ENCODE data around the gene LIMK2. TPM values are rescaled to one million over a fixed set of nuclear protein-coding genes. Genes with fewer than 3 reads are reported as not detected.

LIMK2 gene
- total RNA-seq, 1 experiment from 2014 or later: 42.8 TPM

DNA sequence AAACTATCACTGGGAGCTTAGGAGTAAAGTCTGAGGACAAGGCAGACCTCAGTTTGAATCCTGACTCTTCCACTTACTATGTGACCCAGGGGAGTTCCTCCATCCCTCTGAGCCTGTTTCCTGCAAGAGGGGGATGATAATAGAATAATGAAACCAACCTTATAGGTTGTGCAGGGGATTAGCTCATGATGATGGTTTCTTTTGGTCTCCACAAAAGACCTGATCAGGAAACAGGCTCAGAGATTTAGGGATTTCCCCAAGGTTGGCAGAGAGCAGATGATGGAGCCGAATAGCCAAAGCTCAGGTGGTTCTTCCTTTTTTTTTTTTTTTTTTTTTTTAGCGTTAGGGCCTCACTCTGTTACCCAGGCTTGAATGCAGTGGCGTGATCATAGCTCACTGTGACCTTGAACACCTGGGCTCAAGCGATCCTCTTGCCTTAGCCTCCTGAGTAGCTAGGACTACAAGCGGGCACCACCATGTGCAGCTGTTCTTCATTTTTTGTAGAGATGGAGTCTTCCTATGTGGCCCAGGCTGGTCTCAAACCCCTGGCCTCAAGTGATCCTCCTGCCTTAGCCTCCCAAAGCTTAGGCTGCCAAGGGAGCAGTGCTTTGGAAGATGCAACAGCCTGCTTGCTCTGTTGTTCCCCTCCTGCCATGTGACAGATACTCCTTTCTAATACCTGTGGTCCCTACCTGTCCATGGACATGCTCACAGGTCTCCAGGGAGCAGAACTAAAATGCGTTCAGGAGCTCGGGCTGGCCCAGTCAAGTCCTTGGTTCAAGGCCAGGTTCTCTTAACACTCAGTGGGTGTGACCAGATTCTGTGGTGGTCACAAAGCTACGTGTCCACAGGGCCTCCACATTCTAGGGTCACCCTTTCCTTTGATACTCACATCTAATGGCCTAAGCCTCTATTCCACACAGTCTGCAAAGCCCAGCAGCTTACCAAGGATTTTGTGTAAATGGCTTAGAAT lies 111.8 kb downstream of the LIMK2 start:
- H3K4me1 Mint-ChIP-seq: no peaks in the 10 kb centered on the region
- POLR2A ChIA-PET: interaction anchor here (0.6 to 0.7 kb wide), 3 partner anchors 23 to 153 kb away, joined by 3 to 4 read pairs (median 4); no protein-coding TSS in a partner anchor
- peaks cover 37% of the 10 kb centered on the region for H3K36me3 Mint-ChIP-seq
- no peak overlapping the region for H3K27ac Mint-ChIP-seq
- no peak overlapping the region for H3K4me3 Mint-ChIP-seq
- no peaks in the 10 kb centered on the region for H3K27me3 Mint-ChIP-seq (ENCODE audit: low read depth)
- H3K9me3 Mint-ChIP-seq: no peaks in the 10 kb centered on the region
- CTCF ChIA-PET: interaction anchor here (0.6 to 2.2 kb wide), 6 partner anchors 10 to 632 kb away, joined by 3 to 19 read pairs (median 4); partner anchors contain the start of gene PATZ1
- DNase-seq (ENCODE audit: low spot score): no peak
- TF ChIP-seq NR2C2 (CRISPR knock-in tag; IDR thresholded peaks at IDR 0.05) (no peak), OVOL2 (CRISPR knock-in tag; IDR thresholded peaks at IDR 0.05; ENCODE audit: borderline replicate concordance) (no peak), CBFB (CRISPR knock-in tag; IDR thresholded peaks at IDR 0.05; ENCODE audit: low read depth) (no peak), KAT7 (CRISPR knock-in tag; IDR thresholded peaks at IDR 0.05; ENCODE audit: borderline replicate concordance) (no peak), EMX1 (CRISPR knock-in tag; IDR thresholded peaks at IDR 0.05) (no peak), CREB1 (CRISPR knock-in tag; IDR thresholded peaks at IDR 0.05) (no peak), MXD4 (CRISPR knock-in tag; IDR thresholded peaks at IDR 0.05; ENCODE audit: borderline replicate concordance) (no peak)
- ATAC-seq: no peak

DNA sequence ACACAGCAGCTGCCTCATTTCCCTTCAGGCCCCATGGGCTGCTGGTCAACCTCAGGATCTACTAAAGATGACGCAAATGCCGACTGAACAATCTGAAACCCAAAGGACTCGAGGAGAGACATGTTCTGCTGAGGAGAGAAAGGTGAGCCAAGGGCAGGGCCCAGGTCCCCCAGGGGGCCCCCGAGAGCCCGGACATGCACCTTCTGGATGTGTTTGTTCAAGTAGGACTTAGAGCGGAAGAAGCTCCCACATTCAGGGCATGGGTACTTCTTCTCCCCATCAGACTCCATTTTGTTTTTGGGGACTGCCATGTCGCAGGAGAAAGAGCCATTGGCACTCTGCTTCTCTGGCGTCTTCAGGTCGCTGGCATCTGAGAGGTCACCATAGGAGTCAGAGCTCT lies 114.8 kb downstream of the LIMK2 start:
- ATAC-seq: no peak
- H3K36me3 Mint-ChIP-seq: peaks cover 62% of the 10 kb centered on the region
- POLR2A ChIA-PET: interaction anchor here (1.7 kb wide), 1 partner anchor 20 kb away, joined by 4 read pairs; the partner anchor contains the start of gene PATZ1

More for the DNA sequence above, 114.8 kb downstream of the LIMK2 start:
- no peaks in the 10 kb centered on the region for H3K4me1 Mint-ChIP-seq
- no peak for DNase-seq (ENCODE audit: low spot score)
- no peak overlapping the region for H3K27ac Mint-ChIP-seq
- no peaks in the 10 kb centered on the region for H3K27me3 Mint-ChIP-seq (ENCODE audit: low read depth)
- H3K9me3 Mint-ChIP-seq: no peaks in the 10 kb centered on the region
- TF ChIP-seq, protein P1, sequence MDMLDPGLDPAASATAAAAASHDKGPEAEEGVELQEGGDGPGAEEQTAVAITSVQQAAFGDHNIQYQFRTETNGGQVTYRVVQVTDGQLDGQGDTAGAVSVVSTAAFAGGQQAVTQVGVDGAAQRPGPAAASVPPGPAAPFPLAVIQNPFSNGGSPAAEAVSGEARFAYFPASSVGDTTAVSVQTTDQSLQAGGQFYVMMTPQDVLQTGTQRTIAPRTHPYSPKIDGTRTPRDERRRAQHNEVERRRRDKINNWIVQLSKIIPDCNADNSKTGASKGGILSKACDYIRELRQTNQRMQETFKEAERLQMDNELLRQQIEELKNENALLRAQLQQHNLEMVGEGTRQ (CRISPR knock-in tag; IDR thresholded peaks at IDR 0.05): no peak
- TF ChIP-seq FOXJ3 (CRISPR knock-in tag; IDR thresholded peaks at IDR 0.05; ENCODE audit: borderline replicate concordance): no peak
- TF ChIP-seq, protein P2, sequence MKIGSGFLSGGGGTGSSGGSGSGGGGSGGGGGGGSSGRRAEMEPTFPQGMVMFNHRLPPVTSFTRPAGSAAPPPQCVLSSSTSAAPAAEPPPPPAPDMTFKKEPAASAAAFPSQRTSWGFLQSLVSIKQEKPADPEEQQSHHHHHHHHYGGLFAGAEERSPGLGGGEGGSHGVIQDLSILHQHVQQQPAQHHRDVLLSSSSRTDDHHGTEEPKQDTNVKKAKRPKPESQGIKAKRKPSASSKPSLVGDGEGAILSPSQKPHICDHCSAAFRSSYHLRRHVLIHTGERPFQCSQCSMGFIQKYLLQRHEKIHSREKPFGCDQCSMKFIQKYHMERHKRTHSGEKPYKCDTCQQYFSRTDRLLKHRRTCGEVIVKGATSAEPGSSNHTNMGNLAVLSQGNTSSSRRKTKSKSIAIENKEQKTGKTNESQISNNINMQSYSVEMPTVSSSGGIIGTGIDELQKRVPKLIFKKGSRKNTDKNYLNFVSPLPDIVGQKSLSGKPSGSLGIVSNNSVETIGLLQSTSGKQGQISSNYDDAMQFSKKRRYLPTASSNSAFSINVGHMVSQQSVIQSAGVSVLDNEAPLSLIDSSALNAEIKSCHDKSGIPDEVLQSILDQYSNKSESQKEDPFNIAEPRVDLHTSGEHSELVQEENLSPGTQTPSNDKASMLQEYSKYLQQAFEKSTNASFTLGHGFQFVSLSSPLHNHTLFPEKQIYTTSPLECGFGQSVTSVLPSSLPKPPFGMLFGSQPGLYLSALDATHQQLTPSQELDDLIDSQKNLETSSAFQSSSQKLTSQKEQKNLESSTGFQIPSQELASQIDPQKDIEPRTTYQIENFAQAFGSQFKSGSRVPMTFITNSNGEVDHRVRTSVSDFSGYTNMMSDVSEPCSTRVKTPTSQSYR (CRISPR knock-in tag; IDR thresholded peaks at IDR 0.05): no peak
- no peak for TF ChIP-seq GABPB1 (CRISPR knock-in tag; IDR thresholded peaks at IDR 0.05)
- TF ChIP-seq ZNF423 (CRISPR knock-in tag; IDR thresholded peaks at IDR 0.05): no peak
- TF ChIP-seq, protein P3, sequence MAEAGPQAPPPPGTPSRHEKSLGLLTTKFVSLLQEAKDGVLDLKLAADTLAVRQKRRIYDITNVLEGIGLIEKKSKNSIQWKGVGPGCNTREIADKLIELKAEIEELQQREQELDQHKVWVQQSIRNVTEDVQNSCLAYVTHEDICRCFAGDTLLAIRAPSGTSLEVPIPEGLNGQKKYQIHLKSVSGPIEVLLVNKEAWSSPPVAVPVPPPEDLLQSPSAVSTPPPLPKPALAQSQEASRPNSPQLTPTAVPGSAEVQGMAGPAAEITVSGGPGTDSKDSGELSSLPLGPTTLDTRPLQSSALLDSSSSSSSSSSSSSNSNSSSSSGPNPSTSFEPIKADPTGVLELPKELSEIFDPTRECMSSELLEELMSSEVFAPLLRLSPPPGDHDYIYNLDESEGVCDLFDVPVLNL (CRISPR knock-in tag; IDR thresholded peaks at IDR 0.05; ENCODE audit: borderline replicate concordance, low read depth): no peak
- no peak for TF ChIP-seq HMGA2 (CRISPR knock-in tag; IDR thresholded peaks at IDR 0.05)
- TF ChIP-seq, protein P4, sequence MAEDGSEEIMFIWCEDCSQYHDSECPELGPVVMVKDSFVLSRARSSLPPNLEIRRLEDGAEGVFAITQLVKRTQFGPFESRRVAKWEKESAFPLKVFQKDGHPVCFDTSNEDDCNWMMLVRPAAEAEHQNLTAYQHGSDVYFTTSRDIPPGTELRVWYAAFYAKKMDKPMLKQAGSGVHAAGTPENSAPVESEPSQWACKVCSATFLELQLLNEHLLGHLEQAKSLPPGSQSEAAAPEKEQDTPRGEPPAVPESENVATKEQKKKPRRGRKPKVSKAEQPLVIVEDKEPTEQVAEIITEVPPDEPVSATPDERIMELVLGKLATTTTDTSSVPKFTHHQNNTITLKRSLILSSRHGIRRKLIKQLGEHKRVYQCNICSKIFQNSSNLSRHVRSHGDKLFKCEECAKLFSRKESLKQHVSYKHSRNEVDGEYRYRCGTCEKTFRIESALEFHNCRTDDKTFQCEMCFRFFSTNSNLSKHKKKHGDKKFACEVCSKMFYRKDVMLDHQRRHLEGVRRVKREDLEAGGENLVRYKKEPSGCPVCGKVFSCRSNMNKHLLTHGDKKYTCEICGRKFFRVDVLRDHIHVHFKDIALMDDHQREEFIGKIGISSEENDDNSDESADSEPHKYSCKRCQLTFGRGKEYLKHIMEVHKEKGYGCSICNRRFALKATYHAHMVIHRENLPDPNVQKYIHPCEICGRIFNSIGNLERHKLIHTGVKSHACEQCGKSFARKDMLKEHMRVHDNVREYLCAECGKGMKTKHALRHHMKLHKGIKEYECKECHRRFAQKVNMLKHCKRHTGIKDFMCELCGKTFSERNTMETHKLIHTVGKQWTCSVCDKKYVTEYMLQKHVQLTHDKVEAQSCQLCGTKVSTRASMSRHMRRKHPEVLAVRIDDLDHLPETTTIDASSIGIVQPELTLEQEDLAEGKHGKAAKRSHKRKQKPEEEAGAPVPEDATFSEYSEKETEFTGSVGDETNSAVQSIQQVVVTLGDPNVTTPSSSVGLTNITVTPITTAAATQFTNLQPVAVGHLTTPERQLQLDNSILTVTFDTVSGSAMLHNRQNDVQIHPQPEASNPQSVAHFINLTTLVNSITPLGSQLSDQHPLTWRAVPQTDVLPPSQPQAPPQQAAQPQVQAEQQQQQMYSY (CRISPR knock-in tag; IDR thresholded peaks at IDR 0.05): no peak
- TF ChIP-seq OVOL2 (CRISPR knock-in tag; IDR thresholded peaks at IDR 0.05; ENCODE audit: borderline replicate concordance): no peak
- TF ChIP-seq ESRRA (CRISPR knock-in tag; IDR thresholded peaks at IDR 0.05; ENCODE audit: borderline replicate concordance): no peak
- CTCF ChIA-PET: interaction anchor here (1.6 kb wide), 1 partner anchor 13 kb away, joined by 8 read pairs; no protein-coding TSS in a partner anchor
- H3K4me3 Mint-ChIP-seq: no peak overlapping the region
